Esophagus (tissue), 2 donors: Measurements from ENCODE around the gene AWAT2. TPM values are rescaled to one million over a fixed set of nuclear protein-coding genes. Genes with fewer than 3 reads are reported as not detected.

Experiments used
- polyA plus RNA-seq, 2 donors: library from polyadenylated mRNA; stranded (reverse); fragments of 200-250 nt; gene quantifications; one replicate each; pipeline ENCODE4 v1.2.3, GENCODE V29; 2013
- donor health status: healthy with polysubstance abuse.
- donor health status: Bipolar disorder and iron deficiency.

The AWAT2 gene
- polyA plus RNA-seq, 2 donors = not detected

Other genes with a start within 250 kb of the AWAT2 start
- not detected for gene OTUD6A, start 12.5 kb upstream of the AWAT2 start, polyA plus RNA-seq
- gene IGBP1, start 83.5 kb upstream of the AWAT2 start, polyA plus RNA-seq = 10 to 100 TPM; 25.2 to 45.4 TPM
- gene DGAT2L6, start 127.5 kb upstream of the AWAT2 start, polyA plus RNA-seq = not detected
- gene AWAT1, start 184.7 kb upstream of the AWAT2 start, polyA plus RNA-seq = not detected
- gene P2RY4, start 210.3 kb upstream of the AWAT2 start, polyA plus RNA-seq = under 1 TPM in 1 of 2 donors, not detected in 1; 0.06 TPM
- gene ARR3, start 218.4 kb upstream of the AWAT2 start, polyA plus RNA-seq = not detected
- not detected for gene RAB41, start 232.2 kb upstream of the AWAT2 start, polyA plus RNA-seq
- 10 to 100 TPM; 54.2 to 78.0 TPM for gene PDZD11, start 240.0 kb upstream of the AWAT2 start, polyA plus RNA-seq
- 1 to 10 TPM; 1.7 to 3.5 TPM for gene KIF4A, start 240.2 kb upstream of the AWAT2 start, polyA plus RNA-seq